DND-41 (cell line): ENCODE data around the gene BRAP.
"Not testable (repeated sequence)": the region's sequence is repeated elsewhere in the genome, so short reads cannot be mapped to it uniquely, and the experiment has no call there.

Experiments
- ATAC-seq: fragments of 200-7000 bp; cut with Tn5 transposase; 3 replicates; pipeline ENCODE4 v1.9.1; 2021; ENCODE audit warnings: low read depth; ENCODE audit not compliant: insufficient read depth
- DNase-seq: peaks from one replicate; pipeline ENCODE4 v3.0.0-alpha.2; 2020
- H2AFZ ChIP-seq: 2 replicates; pipeline ENCODE4 v1.6.0; 2012; ENCODE audit warnings: low read depth, low read length
- H3K27ac ChIP-seq: 2 replicates; pipeline ENCODE4 v1.5.1; 2012; ENCODE audit warnings: low read length, inconsistent platforms
- H3K27me3 ChIP-seq: fragments of 200-600 bp; sonication (generic); 2 replicates; pipeline ENCODE4 v1.6.0; 2012; ENCODE audit warnings: low read length, mild to moderate bottlenecking, inconsistent platforms; ENCODE audit not compliant: insufficient read depth, poor library complexity
- H3K36me3 ChIP-seq: 2 replicates; pipeline ENCODE4 v1.5.1; 2012; ENCODE audit warnings: low read length, inconsistent platforms; ENCODE audit not compliant: insufficient read depth
- H3K4me1 ChIP-seq: 2 replicates; pipeline ENCODE4 v1.5.1; 2012; ENCODE audit warnings: mild to moderate bottlenecking, low read length; ENCODE audit not compliant: insufficient read depth
- H3K4me2 ChIP-seq: 2 replicates; pipeline ENCODE4 v1.6.0; 2012; ENCODE audit warnings: mild to moderate bottlenecking, moderate library complexity, low read length, inconsistent platforms; ENCODE audit not compliant: insufficient read depth
- H3K4me3 ChIP-seq, 2 experiments: fragments of 200-600 bp in 1 of 2; shearing (Covaris generic) in 1 of 2; 2 replicates each; pipeline ENCODE4 v1.5.1; 2012 to 2016; ENCODE audit warnings: inconsistent platforms in 2 of 2, low read length in 2 of 2, mild to moderate bottlenecking in 2 of 2, low read depth in 1 of 2, moderate library complexity in 1 of 2
- H3K79me2 ChIP-seq: 2 replicates; pipeline ENCODE4 v1.6.0; 2012; ENCODE audit warnings: low read length, inconsistent platforms; ENCODE audit not compliant: insufficient read depth
- H3K9ac ChIP-seq: 2 replicates; pipeline ENCODE4 v1.6.0; 2012; ENCODE audit warnings: low read depth, mild to moderate bottlenecking, inconsistent platforms, low read length, moderate library complexity
- H3K9me3 ChIP-seq: 2 replicates; pipeline ENCODE4 v1.5.1; 2012; ENCODE audit warnings: low read length, moderate library complexity, mild to moderate bottlenecking, inconsistent platforms; ENCODE audit not compliant: insufficient read depth, severe bottlenecking
- H4K20me1 ChIP-seq: 2 replicates; pipeline ENCODE4 v1.6.0; 2012; ENCODE audit warnings: low read length; ENCODE audit not compliant: insufficient read depth
- EZH2 ChIP-seq: IDR thresholded peaks from 3 replicates; pipeline ENCODE4 v1.6.1; 2012; ENCODE audit warnings: borderline replicate concordance, low read depth, mild to moderate bottlenecking, moderate library complexity, low read length, inconsistent platforms; ENCODE audit not compliant: severe bottlenecking
- TF ChIP-seq, protein P1 (sequence below): IDR thresholded peaks from 2 replicates; pipeline ENCODE4 v1.5.1; 2012; ENCODE audit warnings: borderline replicate concordance, low read length, moderate library complexity, mild to moderate bottlenecking; ENCODE audit not compliant: poor library complexity, severe bottlenecking; ENCODE audit errors: extremely low read depth

BRAP gene

DNA sequence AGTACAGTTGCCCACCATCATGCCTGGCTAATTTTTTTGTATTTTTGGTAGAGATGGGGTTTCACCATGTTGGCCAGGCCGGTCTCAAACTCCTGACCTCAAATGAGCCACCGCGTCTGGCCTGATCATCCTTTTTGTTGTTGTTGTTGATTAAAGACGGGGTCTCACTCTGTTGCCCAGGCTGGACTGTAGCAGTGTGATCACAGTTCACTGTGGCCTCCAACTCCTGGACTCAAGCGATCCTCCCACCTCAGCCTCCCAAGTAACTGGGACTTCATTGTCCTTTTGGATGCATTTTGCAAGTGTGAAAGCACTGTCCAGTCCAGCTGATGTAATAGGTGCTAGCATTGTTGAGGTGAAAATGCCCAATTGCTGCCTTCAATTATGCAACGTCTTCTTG is 59.5 kb downstream of the BRAP start:
- ATAC-seq (no peak), DNase-seq (no peak)
- Histone ChIP-seq H3K9ac (no peak overlapping the region), H3K79me2 (no peaks in the 10 kb centered on the region), H4K20me1 (no peaks in the 10 kb centered on the region), H2AFZ (no peak overlapping the region), H3K27ac (no peak overlapping the region), H3K27me3 (no peaks in the 10 kb centered on the region), H3K4me2 (no peak overlapping the region), H3K36me3 (no peaks in the 10 kb centered on the region), H3K9me3 (no peaks in the 10 kb centered on the region), H3K4me3 (no peak overlapping the region), H3K4me1 (no peaks in the 10 kb centered on the region)
- TF ChIP-seq, protein P1, sequence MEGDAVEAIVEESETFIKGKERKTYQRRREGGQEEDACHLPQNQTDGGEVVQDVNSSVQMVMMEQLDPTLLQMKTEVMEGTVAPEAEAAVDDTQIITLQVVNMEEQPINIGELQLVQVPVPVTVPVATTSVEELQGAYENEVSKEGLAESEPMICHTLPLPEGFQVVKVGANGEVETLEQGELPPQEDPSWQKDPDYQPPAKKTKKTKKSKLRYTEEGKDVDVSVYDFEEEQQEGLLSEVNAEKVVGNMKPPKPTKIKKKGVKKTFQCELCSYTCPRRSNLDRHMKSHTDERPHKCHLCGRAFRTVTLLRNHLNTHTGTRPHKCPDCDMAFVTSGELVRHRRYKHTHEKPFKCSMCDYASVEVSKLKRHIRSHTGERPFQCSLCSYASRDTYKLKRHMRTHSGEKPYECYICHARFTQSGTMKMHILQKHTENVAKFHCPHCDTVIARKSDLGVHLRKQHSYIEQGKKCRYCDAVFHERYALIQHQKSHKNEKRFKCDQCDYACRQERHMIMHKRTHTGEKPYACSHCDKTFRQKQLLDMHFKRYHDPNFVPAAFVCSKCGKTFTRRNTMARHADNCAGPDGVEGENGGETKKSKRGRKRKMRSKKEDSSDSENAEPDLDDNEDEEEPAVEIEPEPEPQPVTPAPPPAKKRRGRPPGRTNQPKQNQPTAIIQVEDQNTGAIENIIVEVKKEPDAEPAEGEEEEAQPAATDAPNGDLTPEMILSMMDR, result no peak
- no peak for TF ChIP-seq EZH2

DNA sequence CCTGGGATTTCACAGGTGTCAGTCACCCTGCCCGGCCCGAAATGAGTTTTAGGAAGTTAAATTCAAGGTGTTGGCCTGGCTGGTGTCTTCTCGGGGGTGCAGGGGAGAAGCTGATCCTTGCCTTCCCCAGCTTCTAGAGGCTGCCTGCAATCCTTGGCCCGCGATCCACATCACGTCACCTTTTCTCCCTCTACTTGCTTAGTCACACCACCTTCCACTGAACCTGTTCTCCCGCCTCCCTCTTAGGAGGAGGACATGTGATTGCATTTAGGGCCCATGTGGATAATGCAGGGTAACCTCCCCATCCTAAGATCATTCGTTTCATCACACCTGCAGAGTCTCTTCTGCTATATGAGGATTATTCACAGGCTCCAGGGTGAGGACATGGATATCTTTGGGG is 61.2 kb downstream of the BRAP start:
- Histone ChIP-seq H3K4me3 (no peak overlapping the region), H3K9ac (no peak overlapping the region), H3K27ac (no peak overlapping the region), H3K4me2 (no peak overlapping the region), H3K79me2 (no peaks in the 10 kb centered on the region), H3K9me3 (no peaks in the 10 kb centered on the region), H2AFZ (no peak overlapping the region), H4K20me1 (no peaks in the 10 kb centered on the region), H3K27me3 (no peaks in the 10 kb centered on the region), H3K36me3 (no peaks in the 10 kb centered on the region), H3K4me1 (no peaks in the 10 kb centered on the region)
- TF ChIP-seq, protein P1, result no peak
- TF ChIP-seq EZH2, result no peak
- ATAC-seq (no peak), DNase-seq (no peak)

DNA sequence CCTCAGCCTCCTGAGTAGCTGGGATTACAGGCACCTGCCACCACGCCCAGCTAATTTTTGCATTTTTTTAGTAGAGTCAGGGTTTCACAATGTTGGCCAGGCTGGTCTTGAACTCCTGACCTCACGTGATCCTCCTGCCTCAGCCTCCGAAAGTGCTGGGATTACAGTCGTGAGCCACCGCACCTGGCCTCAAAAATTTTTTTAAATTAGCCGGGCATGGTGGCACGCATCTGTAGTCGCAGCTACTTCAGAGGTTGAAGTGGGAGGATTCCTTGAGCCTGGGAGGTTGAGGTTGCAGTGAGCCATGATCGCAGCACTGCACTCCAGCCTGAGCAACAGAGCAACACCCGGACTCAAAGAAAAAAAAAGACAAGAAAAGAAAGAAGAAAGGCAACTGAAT is 67.9 kb downstream of the BRAP start:
- H3K9ac ChIP-seq, ATAC-seq, H4K20me1 ChIP-seq, H3K79me2 ChIP-seq, DNase-seq, H3K4me2 ChIP-seq, H3K4me1 ChIP-seq, H2AFZ ChIP-seq, H3K4me3 ChIP-seq, H3K36me3 ChIP-seq, H3K27ac ChIP-seq, H3K27me3 ChIP-seq, H3K9me3 ChIP-seq: not testable (repeated sequence)

DNA sequence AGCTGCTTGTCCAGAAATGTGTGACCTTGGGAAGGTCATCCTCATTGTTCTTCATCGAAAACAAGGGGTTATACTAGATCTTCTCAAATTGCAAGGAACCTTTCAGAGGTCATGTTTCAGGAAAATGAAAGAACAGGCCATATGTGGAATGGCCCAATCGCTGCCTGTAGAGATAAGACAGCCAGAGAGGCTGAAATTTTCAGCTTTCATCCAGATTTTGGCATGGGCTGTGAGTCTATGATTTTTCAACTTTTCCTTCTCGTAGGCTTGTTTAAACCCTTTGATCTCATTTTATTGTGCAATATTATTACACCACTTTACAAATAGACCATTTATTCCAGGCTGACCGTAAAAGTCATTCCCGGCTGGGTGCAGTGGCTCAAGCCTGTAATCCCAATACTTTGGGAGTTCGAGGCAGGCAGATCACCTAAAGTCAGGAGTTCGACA is 69.6 kb downstream of the BRAP start:
- Histone ChIP-seq H3K4me1 (no peaks in the 10 kb centered on the region), H2AFZ (no peak overlapping the region), H4K20me1 (no peaks in the 10 kb centered on the region), H3K4me2 (no peak overlapping the region), H3K4me3 (no peak overlapping the region), H3K27me3 (no peaks in the 10 kb centered on the region), H3K27ac (no peak overlapping the region), H3K9ac (no peak overlapping the region), H3K36me3 (no peaks in the 10 kb centered on the region), H3K79me2 (no peaks in the 10 kb centered on the region), H3K9me3 (no peaks in the 10 kb centered on the region)
- no peak for TF ChIP-seq EZH2
- TF ChIP-seq, protein P1, result no peak
- DNase-seq, result no peak
- no peak for ATAC-seq
